ENCODE results near the gene ARHGAP21. TPM values are rescaled to one million over a fixed set of nuclear protein-coding genes. Genes with fewer than 3 reads are reported as not detected.

Gene ARHGAP21
- total and polyA plus RNA-seq, 9 of the 15 experiments (the other 6 are each of a cell fraction or from before 2014, with no cell fraction given), result 13.6 to 145 (median 60.8) TPM

GRCh38 chr10:24569330-24569796, 154.3 kb downstream of the ARHGAP21 start (continued):
- TF ChIP-seq ZNF639 (CRISPR knock-in tag; conservative IDR thresholded peaks at IDR 0.05 in 1 of 2, IDR thresholded peaks at IDR 0.05 in 1 of 2), result peak in 1 of 2 experiments; percentile 31; a peak in 1 of 4 replicates
- no peak for TF ChIP-seq KDM1A (IDR thresholded peaks at IDR 0.05)
- no peak for TF ChIP-seq MAFK (IDR thresholded peaks at IDR 0.05; ENCODE audit: low read length)
- no peak for TF ChIP-seq NR4A1 (CRISPR knock-in tag; IDR thresholded peaks at IDR 0.05)
- peak; percentile 74 for TF ChIP-seq NR4A1 (tag; IDR thresholded peaks at IDR 0.05)
- TF ChIP-seq CTBP1 (IDR thresholded peaks at IDR 0.05; ENCODE audit: borderline replicate concordance), result peak; percentile 74; the same call in 1 of the 2 replicates
- TF ChIP-seq NFIC (IDR thresholded peaks at IDR 0.05), result no peak; the same call in 1 of the 2 replicates
- TF ChIP-seq DIDO1 (tag; IDR thresholded peaks at IDR 0.05; ENCODE audit: low read depth), result no peak
- no peak for TF ChIP-seq RREB1 (CRISPR knock-in tag; IDR thresholded peaks at IDR 0.05)
- peak; percentile 83 for TF ChIP-seq KLF16 (IDR thresholded peaks at IDR 0.05)
- no peak for TF ChIP-seq HMG20A (CRISPR knock-in tag; conservative IDR thresholded peaks at IDR 0.05)
- TF ChIP-seq IRF9 (tag; IDR thresholded peaks at IDR 0.05), result no peak
- peak in 1 of 2 experiments; percentile 6 for TF ChIP-seq AFF1 (IDR thresholded peaks at IDR 0.05; ENCODE audit: low read depth in 1 of 2, partially characterized antibody in 2 of 2)
- TF ChIP-seq ETV6 (IDR thresholded peaks at IDR 0.05; ENCODE audit: borderline replicate concordance in 1 of 2, low read depth in 2 of 2, low read length in 1 of 2), result no peak; a peak in 1 of 4 replicates
- TF ChIP-seq ETV6 (CRISPR knock-in tag; IDR thresholded peaks at IDR 0.05; ENCODE audit: borderline replicate concordance), result no peak
- TF ChIP-seq HIVEP1 (CRISPR knock-in tag; IDR thresholded peaks at IDR 0.05), result no peak
- no peak for TF ChIP-seq CREBBP (IDR thresholded peaks at IDR 0.05; ENCODE audit: low read depth, low read length)
